Right lobe of liver (tissue), 6 donors: ENCODE data around the gene PRDM7. TPM values are rescaled to one million over a fixed set of nuclear protein-coding genes. Genes with fewer than 3 reads are reported as not detected.
"Not testable (repeated sequence)": the region's sequence is repeated elsewhere in the genome, so short reads cannot be mapped to it uniquely, and the experiment has no call there.

Source experiments
- ATAC-seq, 4 donors: fragments of 200-7000 bp; cut with Tn5 transposase; one replicate each; pipeline ENCODE4 v1.9.1; 2020; ENCODE audit warnings: mild to moderate bottlenecking in 4 of 4, moderate library complexity in 4 of 4
- DNase-seq, 3 donors: peaks; one replicate each; pipeline ENCODE4 v3.0.0-alpha.2; 2020
- H3K27ac ChIP-seq, 3 donors: fragments of 200-600 bp; one replicate each; pipeline ENCODE4 v1.8.0; 2022
- H3K27me3 ChIP-seq, 2 donors: fragments of 200-600 bp; one replicate each; pipeline ENCODE4 v1.8.0; 2022
- H3K36me3 ChIP-seq, 4 donors: fragments of 200-600 bp; sonication (generic) in 1 of 4; one replicate each; pipeline versions ENCODE4 v1.5.1 to v1.8.0; 2017 to 2022; ENCODE audit warnings: control low read depth in 1 of 4
- H3K4me1 ChIP-seq, 4 donors: fragments of 200-600 bp; sonication (generic) in 1 of 4; one replicate each; pipeline versions ENCODE4 v1.5.1 to v1.8.0; 2017 to 2022; ENCODE audit warnings: control low read depth in 1 of 4
- H3K4me3 ChIP-seq, 3 donors: fragments of 200-600 bp; one replicate each; pipeline ENCODE4 v1.8.0; 2022
- H3K9me3 ChIP-seq, 4 donors: fragments of 200-600 bp; sonication (generic) in 1 of 4; one replicate each; pipeline versions ENCODE4 v1.5.1 to v1.8.0; 2017 to 2022; ENCODE audit warnings: control low read depth in 1 of 4
- POLR2A ChIP-seq: fragments of 450-650 bp; IDR thresholded peaks from one replicate; pipeline ENCODE4 v1.6.1; 2017; ENCODE audit warnings: antibody characterized with exemption, mild to moderate bottlenecking
- WGBS: methylation state at CpG from one replicate; pipeline ENCODE4 v1.1.6; 2018; ENCODE audit warnings: low coverage, low lambda C conversion rate; ENCODE audit not compliant: insufficient coverage; ENCODE audit errors: missing lambda C conversion rate; 5-methylcytosine and 5-hydroxymethylcytosine counted together
- intact Hi-C, 2 donors: fragments of 100-400 bp; cut with DNase I; formaldehyde crosslinking; loops; one replicate each; pipeline versions ENCODE4 v1.11.2 to v1.14.1; 2022
- long read RNA-seq: library from polyadenylated mRNA; unstranded; transcript quantifications from one replicate; pipeline ENCODE4 v2.0.0, GENCODE V29; 2019
- total RNA-seq, 6 experiments: library from RNA; depleted of rRNA in 2 of 6; stranded (reverse); fragments of >200 nt in 2 of 6; fragmentation: NEBNext Ultra II Directional in 3 of 6; extraction: Animal tissue kit (Norgen Biotek cat#: 25700) in 3 of 6; gene quantifications; one replicate each; pipeline versions ENCODE4 v1.1.0 to v1.2.4, GENCODE V29; 2016 to 2023
- TF ChIP-seq, protein P1 (sequence below), 4 donors: fragments of 200-600 bp in 3 of 4; fragments of 450-650 bp in 1 of 4; IDR thresholded peaks; one replicate each; pipeline versions ENCODE4 v1.5.1 to v1.8.0; 2016 to 2022; ENCODE audit warnings: antibody characterized with exemption in 4 of 4, mild to moderate bottlenecking in 2 of 4
- donor health status: DM: no; HTN: yes; CAD: no.
- donor health status: DM: no; HTN: no; CAD: no.
- donor health status: DM: no; HTN: no; CAD: no.
- donor health status: DM: no; HTN: yes; CAD: no.
- donor health status: DM: no; HTN: yes; CAD: no.

The PRDM7 gene
- total RNA-seq, result under 1 TPM in 2 of 6 experiments, not detected in 4; 0.09 to 0.12 TPM
- long read RNA-seq, result 0 reads

DNA sequence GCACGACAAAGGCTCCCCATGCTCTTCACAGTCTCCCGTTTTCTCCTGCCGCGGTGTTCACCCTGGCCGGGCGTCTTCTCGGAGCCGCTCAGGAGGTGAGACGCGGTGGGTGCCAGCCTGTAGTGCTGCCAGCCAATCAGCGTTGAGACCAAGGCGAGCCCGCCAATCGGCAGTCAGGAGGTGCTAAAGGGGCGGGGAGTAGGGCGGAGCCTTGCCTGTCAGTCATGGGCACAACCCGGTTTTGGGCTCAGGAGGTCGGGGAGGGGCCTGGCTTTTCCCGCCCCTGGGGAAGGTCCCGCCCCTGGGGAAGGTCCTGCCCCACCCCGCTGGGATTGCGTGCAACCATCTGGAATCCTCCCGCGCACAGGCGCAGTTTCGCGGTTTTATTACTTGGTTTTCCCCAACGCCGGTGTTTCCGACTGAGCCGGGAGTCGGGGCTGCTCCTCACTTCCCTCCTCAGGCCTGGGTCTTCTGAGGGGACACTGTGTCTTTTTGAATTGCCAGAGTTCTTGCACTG, at the start of gene PRDM7:
Gene PRDM7 (minus strand): TSS at position 92 of the 517 bp plus-strand sequence. CDS start 1,421 bp downstream, outside the sequence.
- H3K9me3 ChIP-seq, result no peaks in the 10 kb centered on the region
- no peaks in the 10 kb centered on the region for H3K36me3 ChIP-seq
- no peaks in the 10 kb centered on the region for H3K27me3 ChIP-seq
- intact Hi-C loops, result no loop called here
- TF ChIP-seq, protein P1, sequence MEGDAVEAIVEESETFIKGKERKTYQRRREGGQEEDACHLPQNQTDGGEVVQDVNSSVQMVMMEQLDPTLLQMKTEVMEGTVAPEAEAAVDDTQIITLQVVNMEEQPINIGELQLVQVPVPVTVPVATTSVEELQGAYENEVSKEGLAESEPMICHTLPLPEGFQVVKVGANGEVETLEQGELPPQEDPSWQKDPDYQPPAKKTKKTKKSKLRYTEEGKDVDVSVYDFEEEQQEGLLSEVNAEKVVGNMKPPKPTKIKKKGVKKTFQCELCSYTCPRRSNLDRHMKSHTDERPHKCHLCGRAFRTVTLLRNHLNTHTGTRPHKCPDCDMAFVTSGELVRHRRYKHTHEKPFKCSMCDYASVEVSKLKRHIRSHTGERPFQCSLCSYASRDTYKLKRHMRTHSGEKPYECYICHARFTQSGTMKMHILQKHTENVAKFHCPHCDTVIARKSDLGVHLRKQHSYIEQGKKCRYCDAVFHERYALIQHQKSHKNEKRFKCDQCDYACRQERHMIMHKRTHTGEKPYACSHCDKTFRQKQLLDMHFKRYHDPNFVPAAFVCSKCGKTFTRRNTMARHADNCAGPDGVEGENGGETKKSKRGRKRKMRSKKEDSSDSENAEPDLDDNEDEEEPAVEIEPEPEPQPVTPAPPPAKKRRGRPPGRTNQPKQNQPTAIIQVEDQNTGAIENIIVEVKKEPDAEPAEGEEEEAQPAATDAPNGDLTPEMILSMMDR (IDR thresholded peaks at IDR 0.05), result no peak
- no peak for TF ChIP-seq POLR2A
- H3K4me1 ChIP-seq, result no peaks in the 10 kb centered on the region
- peak within 1 kb of the TSS; percentile 25 to 29 (median 28) for H3K4me3 ChIP-seq
- 34% methylated on average over 14 of the region's 32 CpGs for WGBS
- DNase-seq (peak; percentile 88 to 99 (median 97)), ATAC-seq (peak; percentile 88 to 99 (median 98))
- H3K27ac ChIP-seq, result peak within 1 kb of the TSS in 1 of 3 donors; percentile 28

DNA sequence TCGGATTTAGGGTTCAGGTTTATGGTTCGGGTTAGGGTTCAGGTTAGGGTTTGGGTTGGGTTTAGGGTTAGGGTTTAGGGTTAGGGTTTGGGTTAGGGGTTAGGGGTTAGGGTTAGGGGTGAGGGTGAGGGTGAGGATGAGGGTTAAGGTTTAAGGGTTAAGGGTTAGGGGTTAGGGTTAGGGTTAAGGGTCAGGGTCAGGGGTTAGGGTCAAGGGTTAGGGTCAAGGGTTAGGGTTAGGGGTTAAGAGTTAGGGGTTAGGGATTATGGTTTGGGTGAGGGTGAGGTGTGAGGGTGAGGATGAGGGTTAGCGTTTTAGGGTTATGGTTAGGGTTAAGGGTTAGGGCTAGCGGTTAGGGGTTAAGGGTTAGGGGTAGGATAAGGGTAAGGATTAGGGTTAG, 44.7 kb upstream of the PRDM7 start:
- H3K27me3 ChIP-seq, H3K4me3 ChIP-seq, intact Hi-C loops, H3K27ac ChIP-seq, H3K9me3 ChIP-seq, H3K4me1 ChIP-seq, H3K36me3 ChIP-seq, ATAC-seq, DNase-seq: not testable (repeated sequence)
- 100% methylated on average over 2 of the region's 4 CpGs for WGBS

DNA sequence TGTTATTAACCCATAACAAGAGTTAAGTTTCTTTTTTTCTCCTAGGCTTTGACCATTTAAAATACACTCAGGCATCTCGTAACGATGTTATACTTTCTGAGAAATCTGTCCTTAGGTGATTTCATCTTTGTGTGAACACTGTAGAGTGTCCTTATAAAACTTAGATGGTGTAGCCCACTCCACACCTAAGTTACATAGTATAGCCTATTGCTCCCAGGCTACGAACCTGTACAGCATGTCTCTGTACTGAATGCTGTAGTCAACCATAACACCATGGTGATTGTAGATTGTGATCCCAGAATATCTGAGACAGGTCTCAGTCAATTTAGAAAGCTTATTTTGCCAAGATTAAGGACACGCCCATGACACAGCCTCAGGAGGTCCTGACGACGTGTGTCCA, 30.5 kb upstream of the PRDM7 start:
- ATAC-seq, H3K4me3 ChIP-seq, H3K27ac ChIP-seq, H3K27me3 ChIP-seq, H3K9me3 ChIP-seq, DNase-seq, H3K36me3 ChIP-seq, intact Hi-C loops, H3K4me1 ChIP-seq: not testable (repeated sequence)
- no CpG with 5 or more reads among the region's 6 CpGs for WGBS

DNA sequence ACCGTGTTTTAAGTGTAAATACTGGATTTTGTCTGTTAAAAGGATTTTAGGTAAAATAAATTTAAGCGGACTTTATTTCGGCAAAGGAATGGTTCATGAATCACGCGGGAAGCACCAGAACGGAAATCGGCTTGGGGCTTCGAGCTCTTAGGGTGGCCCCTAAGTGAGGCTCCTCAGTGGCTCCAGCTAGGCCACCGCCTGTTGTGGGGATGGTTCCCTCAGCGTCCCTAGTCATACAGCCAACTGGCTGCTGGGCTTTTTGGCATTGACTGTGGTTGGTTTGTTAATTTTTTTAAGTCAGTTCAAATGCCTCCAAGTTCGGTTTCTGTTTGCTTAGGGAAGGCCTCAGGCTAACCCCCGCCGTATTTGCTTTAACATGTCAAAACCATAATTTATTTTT, 29.9 kb upstream of the PRDM7 start:
- intact Hi-C loops, H3K27ac ChIP-seq, H3K4me1 ChIP-seq, DNase-seq, H3K4me3 ChIP-seq, H3K9me3 ChIP-seq, H3K27me3 ChIP-seq, H3K36me3 ChIP-seq: not testable (repeated sequence)
- ATAC-seq, result peak in 2 of 4 donors; percentile 51 to 56
- WGBS, result 81% methylated on average over 9 of the region's 13 CpGs

DNA sequence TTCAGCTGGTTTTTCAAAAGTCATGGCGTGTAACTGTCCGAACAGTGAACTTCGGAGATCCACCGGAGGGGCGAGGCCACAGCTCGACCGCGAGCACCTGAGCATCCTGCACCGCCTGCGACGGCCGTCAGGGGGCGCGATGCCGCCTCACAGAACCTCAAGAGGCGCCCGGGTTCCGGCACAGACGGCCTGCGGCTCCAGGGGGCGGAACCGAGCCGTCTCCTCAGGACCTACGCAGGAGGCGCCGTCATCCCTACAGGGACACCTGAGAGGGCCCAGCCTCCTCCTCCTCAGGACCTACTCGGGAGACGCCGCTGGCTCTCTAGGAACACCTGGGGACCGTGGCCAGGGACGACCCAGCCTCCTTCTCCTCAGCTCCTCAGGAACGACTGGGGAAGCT, 29.1 kb upstream of the PRDM7 start:
- H3K4me3 ChIP-seq, H3K4me1 ChIP-seq, H3K36me3 ChIP-seq, H3K9me3 ChIP-seq, intact Hi-C loops, DNase-seq, H3K27ac ChIP-seq, H3K27me3 ChIP-seq: not testable (repeated sequence)
- ATAC-seq, result peak; percentile 24 to 63 (median 40)
- TF ChIP-seq, protein P1 (IDR thresholded peaks at IDR 0.05), result peak in 1 of 4 donors; percentile 11
- 40% methylated on average over 1 of the region's 32 CpGs for WGBS

GRCh38 chr16:90104725-90105124, 27.6 kb upstream of the PRDM7 start:
- DNase-seq, ATAC-seq, H3K9me3 ChIP-seq, H3K4me1 ChIP-seq, H3K36me3 ChIP-seq, H3K27me3 ChIP-seq, H3K27ac ChIP-seq, intact Hi-C loops, H3K4me3 ChIP-seq: not testable (repeated sequence)
- 82% methylated on average over 13 of the region's 13 CpGs for WGBS

- intact Hi-C loops, H3K9me3 ChIP-seq, H3K27me3 ChIP-seq, DNase-seq, H3K4me1 ChIP-seq, H3K4me3 ChIP-seq, H3K36me3 ChIP-seq, H3K27ac ChIP-seq: not testable (repeated sequence)
- peak in 2 of 4 donors; percentile 9 to 16 for ATAC-seq
- WGBS, result 67% methylated on average over 3 of the region's 12 CpGs
Observed at GRCh38 chr16:90102086-90102884, 25.2 kb upstream of the PRDM7 start.

GRCh38 chr16:90101332-90101731, 24.2 kb upstream of the PRDM7 start:
- H3K4me1 ChIP-seq, H3K4me3 ChIP-seq, H3K27ac ChIP-seq, intact Hi-C loops, H3K27me3 ChIP-seq, DNase-seq, H3K36me3 ChIP-seq, ATAC-seq, H3K9me3 ChIP-seq: not testable (repeated sequence)
- 45% methylated on average over 2 of the region's 11 CpGs for WGBS

DNA sequence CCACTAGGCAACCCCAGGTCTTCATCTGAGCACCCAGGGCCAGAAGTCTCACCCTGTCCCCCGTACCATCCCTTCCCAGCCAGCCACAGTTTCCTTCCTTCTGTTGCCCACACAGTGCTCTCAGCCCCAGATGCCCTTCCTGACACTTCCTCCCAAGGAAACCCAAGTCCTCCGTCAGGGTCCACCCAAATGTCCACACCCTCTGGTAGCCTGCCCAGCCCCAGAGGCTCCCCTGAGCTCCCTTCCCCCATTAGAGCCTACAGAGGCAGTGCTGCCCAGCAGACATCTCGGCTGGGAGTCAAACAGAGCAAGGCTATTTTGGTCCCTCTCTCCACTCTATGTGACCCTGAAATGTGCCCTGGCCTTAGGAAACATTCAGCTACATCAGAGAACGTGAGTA, 23.7 kb upstream of the PRDM7 start:
- H3K4me1 ChIP-seq, intact Hi-C loops, H3K4me3 ChIP-seq, DNase-seq, H3K27ac ChIP-seq, H3K36me3 ChIP-seq, H3K9me3 ChIP-seq, H3K27me3 ChIP-seq: not testable (repeated sequence)
- WGBS, result no CpG with 5 or more reads among the region's 4 CpGs
- peak; percentile 42 to 62 (median 50) for ATAC-seq
